NCI-H1105 (cell line): Measurements from ENCODE around the gene THAP3.

Source experiments
- DNase-seq: peaks from one replicate; lab custom pipeline; 2025; lab: John Stamatoyannopoulos, UW

THAP3 gene

DNA sequence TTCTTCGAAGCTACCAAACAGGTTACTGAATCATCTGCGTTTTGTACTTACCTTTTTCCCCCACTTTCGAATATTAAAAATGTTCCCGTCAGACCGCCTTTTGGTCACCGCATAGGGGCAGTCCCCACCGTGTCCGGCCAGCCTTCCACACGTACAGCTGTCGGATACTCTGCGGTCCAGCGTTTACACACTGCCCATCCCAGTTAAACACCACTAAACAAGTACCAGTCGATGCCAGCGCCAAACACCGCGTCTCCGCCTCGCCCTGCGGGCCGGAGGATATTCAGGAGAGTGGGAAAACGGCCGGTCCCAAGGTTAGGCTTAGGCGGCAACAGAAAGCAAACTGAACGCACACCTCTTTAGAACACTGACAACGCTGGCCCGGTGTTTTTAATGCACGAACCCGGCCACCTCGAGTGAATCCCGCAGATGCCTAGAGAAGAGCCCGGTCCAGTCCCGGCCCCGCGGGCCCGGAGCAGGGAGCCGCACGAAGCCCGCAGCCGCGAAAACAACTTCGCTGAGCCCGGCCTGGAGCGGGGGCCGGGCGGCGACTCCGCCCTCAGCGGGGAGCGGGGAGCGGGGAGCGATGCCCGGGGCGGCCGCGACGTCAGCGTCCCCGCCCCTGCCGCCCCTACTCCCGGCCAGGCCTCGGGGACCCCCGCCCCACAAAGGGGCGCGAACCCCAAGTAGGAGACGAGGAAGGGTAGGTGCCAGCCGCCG is 11.9 kb upstream of the THAP3 start:
- DNase-seq, result peak; percentile 67

DNA sequence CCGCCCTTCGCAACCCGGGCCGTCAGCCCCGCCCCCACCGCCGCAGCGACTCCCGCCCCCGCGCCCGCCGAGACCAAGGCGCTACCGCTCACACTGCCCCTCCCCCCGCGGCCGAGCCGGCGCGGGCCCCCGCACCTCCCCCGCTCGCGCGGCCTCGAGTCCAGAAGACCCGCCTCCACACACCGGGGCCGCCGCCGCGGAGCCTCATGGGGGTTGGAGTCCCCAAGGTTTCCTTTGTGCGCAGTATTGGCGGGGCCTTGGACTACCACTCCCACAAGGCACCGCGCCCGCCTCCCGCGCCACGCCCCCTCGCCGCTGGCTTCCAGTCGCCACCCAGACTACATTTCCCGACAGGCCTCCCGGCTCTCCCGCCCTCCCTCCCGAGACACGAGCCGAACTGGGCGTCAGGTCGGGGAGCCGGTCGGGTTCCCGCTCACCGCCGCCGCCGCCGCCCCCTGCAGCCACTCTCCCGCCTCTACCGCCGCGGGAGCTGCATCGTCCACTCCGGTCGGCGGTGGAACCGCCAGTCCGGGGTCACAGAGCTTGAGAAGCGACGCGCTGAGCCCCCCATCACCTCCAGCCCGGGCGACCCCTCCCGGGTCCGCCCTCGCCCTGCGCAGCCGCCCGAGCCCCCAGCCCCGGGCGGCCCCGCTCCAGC is 11.2 kb upstream of the THAP3 start, which contains the start of gene PHF13:
PHF13 (plus strand) TSS at position 371 of the 658 bp plus-strand sequence. CDS start 336 bp downstream, outside the sequence.
- peak; percentile 99 for DNase-seq

DNA sequence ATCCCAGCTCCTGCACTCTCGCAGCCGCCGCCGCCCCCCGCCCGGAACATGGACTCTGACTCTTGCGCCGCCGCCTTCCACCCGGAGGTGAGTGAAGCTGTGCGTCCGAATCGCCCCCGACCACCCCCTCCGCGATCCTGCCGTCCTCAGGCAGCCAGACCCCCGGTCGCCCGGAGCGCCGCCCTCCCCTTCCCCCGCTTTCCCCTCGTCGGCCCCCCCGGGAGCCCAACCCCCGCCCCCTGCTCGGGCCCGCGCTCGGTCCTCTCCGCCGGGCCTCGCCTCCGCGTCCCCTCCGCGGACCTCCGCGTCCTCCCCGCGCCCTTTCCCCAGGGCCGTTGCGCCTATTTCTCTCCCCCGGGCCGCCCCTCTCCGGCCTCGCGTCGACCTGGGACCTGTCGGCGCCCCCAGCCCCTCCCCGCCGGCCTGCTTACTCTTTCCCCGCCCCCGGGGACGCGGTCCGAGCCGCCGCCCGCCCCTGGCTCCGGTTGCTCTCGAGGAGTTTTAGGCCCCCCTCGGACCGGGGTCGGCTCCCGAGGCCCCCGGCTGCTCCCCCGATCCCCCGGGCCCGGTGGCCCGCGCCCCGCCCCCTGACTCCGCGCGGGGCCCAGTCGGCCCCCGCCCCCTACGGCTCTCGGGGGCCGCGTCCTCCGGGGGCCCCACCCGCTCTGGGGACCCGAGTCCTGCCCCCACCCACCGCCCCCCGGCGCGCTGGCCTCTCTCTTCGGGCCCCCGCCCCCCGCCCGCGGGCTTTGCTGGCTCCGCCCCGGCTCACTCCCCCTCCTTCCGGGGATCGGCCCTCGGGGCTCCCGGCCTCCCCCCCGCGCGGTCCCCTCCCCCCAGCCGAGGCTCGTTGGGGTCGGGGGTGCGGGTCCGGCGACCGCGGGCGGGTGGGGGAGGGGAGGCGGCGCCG is 10.4 kb upstream of the THAP3 start:
- DNase-seq, result no peak

DNA sequence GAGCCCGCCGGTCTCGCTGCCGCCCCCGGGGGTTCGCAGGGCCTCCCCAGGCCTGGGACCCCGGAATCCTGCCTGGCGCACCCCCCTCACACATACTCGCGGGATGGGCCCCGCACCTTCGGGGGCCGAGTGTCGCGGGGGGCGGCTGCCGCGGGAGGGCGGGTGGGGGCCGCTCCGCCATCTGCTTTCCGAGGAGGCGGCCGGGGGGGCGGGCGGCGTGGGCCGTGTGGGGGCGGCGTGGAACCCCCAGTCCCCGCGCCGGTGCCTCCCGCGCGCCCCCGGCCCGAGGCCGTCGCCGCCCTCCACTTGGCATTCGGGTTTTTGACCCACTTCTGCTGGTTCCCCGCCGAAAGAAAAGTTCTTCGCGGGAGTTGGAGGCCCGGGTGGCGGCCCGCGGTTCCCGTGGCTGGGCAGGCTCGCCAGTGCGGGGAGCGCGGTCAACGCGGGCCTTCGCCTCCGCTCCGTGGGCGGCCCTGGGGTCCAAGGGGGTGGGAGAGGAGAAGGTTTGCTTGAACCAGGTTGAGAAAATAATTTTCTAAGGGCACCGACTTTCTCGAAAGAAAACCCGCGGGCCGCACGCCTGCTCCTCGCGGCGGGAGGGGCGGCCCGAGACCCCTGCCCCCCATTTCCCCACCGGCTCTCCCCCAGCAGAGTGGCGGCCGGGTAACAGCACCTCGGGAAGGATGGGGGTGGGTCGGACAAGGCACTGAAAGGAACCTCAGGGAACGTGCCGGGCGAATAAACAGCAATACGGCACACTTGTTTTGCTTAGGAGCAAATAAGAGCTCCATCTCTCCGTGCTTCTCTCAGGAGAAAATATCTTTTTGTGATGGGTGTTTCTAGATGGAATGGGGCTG is 9.5 kb upstream of the THAP3 start:
- DNase-seq, result no peak

DNA sequence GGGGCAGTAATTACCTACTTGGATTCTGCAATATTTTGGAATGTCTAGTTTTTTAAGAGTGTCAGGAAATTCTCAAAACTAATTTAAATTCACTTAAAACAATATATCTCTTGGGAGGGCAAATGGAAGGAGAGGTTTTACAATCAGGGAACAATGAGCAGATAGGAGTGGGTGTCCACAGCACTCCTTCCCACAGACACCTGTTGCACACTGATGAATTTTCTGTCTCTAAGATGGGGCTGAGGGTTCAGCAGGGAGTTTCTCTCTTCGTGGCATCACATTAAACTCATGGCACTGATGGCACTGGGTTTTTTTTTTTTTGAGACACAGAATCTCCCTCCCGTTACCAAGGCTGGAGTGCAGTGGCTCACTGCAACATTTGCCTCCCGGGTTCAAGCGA is 5.6 kb upstream of the THAP3 start:
- DNase-seq, result no peak

DNA sequence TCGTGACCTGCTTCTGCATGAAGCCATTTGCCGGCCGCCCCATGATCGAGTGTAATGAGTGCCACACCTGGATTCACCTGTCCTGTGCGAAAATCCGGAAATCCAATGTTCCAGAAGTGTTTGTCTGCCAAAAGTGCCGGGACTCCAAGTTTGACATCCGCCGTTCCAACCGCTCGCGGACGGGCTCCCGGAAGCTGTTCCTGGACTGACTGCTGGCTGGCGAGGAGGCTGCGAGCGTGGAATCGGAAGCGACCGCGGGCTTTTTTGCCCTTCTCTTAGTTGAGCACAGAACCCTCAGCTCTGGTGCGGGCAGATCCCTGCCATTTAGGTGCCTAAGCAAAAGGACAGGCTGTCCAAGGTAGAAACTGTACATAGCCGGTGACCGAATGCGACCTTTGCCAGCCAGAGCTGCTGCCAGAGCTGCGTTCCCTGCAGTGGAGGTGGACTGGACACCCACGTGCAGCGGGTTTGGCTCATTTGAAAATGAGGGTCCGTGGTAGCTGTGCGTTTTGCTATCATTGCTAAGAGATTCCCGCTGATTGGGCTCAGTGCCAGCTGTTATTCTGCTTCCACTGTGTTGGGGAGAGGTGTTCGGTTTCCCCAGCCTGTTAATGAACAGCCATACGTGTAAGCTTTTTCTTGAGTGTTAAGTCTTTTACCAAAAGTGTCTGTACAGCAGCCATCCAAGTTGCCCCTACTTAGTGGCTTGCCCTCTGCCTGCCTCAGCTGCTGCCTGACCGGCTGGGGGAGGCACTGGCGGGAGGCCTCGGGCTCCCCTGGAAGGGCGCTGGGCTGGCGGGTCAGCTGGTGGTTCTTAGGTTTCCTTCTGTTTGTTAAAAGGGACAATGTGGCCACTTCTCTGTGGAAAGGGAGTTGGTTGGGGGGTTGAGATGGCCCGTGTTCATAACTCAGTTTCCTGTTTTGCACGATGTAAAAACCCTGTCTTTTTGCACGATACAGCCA is 3.0 kb upstream of the THAP3 start:
- DNase-seq, result no peak

DNA sequence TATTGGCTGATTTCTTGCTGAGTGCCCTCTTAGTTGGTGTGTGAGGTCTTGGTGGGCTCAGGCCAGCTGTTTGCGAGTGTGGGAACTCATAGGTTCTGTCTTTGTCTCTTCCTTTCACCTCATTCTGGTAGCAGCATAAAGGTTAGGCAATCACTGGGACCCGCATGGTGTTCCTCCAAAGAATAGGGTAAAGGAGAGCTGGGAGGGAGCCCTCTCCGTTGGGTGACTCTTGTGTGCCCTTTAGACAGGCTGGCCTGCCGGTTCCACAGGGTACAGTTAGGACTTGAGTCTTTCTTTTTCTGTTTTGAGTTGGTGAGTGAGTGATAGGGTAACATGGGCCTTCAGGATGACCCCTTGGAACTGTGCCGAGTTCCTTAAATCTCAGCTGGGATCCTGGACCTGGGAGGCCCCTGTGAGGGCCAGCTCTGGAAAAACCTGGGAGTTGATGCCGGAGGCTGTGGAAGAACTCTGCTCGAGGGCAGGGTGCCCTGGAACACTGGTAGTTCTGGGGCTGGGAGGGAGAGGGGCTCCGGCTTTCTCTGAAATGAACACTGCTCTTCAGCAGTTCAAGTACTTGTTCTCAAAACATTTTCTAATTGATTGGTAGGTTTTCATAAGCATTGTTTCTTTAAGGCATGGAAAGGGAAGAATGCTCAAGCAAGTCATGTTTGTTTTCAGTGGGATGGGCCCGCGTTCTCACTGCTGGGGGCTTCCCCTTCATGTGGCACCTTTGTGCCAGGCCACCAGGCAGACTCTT is 2.1 kb upstream of the THAP3 start:
- no peak for DNase-seq

DNA sequence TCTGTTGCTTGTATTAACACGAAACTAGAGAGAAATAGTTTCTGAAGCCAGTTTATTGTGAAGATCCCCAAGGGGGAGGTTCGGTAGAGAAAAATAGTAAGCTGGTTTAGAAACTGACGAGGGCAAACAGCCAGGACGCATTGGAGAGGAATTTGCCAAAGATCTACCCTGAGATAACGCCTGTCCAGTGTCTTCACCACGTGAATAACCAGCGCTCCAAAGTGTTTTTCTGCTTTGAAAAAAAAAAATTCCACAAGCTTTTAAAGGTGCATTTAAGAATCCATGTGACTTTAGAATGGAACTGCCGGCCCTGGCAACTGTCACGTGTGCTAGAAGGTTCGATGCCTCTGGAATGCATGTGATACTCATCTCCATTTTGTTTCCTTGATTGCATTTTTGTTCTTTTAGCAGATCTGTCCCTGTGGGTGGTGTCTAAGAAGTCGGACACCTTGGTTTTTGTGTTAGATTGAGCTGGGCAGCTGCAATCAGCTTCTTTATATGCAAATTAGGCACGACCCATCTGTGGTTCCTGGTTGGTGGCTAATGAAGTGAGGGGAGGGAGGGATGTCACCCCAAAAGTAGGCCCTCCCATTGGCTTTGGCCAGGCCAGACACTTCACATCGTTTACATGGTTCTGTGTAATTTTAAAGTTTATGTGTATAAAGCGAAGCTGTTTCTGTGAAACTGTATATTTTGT is 1.3 kb upstream of the THAP3 start:
- DNase-seq, result no peak

DNA sequence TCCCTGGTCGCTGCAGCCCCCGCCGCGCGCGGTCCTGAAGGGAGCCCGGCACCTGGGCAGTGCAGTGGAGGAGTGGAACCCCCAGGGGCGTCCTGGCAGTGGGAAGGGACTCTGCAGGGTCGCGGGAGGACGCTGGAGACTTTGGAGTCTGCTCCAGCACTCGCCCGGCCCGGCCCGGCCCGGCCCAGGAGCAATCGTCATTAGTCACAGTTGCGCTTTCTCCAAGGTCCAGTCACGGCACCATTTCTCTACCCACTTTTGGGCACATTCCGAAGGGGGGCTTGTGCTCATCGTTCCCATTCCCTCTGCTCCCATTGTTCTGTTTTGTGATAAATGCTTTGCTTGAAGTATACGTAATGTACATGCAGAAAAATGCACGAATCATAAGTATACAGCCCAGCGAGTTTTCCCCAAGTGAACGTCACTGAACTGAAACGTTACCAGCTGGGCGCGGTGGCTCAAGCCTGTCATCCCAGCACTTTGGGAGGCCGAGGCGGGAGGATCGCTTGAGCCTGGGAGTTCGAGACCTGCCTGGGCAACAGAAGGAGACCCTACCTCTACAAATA is 999 bp downstream of the THAP3 start:
- DNase-seq, result no peak

DNA sequence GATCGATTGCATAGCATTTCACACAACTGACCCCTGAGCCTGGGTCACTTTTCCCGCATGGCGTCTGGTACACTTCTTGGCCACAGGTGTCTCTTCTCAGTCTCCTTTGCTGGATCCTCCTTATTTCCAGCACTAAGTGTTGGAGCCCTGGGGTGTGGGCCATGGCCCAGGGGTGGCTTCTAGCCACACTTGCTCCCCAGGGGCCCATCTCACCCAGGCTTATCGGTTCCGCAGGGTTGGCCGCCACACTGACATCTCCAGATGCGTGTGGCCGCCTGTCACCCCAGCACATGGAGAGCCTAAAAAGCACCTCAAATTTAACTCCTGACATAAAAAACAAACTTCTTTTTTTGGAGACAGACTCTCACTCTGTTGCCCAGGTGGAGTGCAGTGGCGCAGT is 2.4 kb downstream of the THAP3 start:
- DNase-seq, result no peak

DNA sequence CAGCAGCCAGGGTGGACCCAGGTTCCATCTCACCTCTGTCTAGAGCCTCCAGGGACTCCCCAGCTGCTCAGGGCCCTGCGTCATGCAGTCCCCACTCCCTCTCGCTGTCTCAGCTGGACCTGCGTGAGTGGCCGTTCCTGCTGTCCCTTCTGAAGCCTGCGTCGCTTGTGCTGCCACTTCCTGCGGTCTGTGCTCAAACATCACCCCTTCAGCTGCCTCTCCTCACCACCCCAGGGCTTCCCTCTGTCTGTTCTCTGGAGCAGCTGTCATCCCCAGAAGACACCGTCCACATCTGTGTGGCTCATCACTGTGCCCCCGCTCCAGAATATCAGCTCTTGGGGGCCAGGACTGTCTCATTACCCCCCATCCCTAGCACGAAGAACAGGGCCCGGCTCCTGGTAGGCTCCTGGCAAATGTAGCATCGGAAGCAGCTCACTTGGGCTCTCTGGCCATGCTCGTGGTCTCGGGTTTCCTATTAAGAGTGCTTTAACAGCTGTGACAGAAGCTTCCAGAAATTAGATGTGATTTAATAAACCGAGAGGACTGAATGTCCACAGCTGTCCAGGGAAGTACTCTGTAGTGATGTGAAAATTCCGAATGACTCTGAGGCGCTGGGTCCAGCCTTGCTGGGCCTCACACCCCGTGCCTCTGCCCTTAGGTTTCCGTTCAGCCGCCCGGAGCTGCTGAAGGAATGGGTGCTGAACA is 3.3 kb downstream of the THAP3 start:
- DNase-seq, result no peak

DNA sequence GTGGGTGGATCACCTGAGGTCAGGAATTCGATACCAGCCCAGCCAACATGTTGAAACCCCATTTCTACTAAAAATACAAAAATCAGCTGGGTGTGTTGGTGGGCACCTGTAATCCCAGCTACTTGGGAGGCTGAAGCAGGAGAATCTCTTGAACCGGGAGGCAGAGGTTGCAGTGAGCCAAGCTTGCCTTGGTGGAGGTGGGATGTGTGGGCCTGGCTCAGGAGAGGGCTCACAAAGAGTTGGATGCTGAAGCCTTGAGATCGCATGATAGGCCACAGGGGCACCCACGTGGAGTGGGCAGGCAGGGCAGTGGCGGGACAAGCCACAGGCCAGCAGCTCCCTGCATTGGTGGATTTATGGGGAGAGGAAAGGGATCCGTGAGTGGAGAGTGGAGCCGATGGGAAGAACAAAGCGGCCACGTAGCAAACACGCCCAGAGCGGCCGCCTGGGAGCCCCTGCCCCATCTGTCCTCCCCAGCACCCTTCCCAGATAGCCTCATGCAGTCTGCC is 4.4 kb downstream of the THAP3 start:
- no peak for DNase-seq

DNA sequence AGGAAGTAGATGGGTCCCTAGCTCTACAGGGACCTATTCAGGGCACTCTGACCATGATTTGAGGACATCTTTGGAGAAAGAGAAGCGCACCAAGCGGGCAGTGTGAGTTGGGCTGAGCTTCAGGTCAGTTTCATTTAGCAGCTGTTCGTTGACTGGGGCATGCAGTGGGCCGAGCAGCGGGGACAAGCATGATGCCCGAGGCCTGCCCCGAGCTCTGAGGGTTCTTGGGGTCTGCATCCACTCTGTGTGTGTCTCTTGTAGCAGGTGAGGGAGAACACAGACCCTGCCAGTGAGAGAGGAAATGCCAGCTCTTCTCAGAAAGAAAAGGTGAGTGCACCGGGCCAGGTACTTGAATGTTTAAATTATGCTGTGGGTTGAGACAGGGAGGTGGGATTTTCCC is 5.4 kb downstream of the THAP3 start:
- no peak for DNase-seq

DNA sequence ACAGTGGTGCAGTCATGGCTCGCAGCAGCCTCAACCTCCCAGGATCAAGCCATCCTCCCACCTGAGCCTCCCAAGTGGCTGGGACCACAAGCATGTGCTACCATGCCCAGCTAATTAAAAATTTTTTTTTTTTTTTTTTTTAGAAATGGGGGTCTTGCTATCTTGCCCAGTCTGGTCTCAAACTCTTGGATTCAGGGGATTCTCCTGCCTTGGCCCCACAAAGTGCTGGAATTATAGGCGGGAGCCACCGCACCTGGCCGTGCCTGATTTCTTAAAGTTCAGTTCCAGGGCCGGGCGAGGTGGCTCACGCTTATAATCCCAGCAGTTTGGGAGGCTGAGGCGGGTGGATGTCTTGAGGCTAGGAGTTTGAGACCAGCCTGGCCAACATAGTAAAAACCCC is 6.4 kb downstream of the THAP3 start:
- no peak for DNase-seq

DNA sequence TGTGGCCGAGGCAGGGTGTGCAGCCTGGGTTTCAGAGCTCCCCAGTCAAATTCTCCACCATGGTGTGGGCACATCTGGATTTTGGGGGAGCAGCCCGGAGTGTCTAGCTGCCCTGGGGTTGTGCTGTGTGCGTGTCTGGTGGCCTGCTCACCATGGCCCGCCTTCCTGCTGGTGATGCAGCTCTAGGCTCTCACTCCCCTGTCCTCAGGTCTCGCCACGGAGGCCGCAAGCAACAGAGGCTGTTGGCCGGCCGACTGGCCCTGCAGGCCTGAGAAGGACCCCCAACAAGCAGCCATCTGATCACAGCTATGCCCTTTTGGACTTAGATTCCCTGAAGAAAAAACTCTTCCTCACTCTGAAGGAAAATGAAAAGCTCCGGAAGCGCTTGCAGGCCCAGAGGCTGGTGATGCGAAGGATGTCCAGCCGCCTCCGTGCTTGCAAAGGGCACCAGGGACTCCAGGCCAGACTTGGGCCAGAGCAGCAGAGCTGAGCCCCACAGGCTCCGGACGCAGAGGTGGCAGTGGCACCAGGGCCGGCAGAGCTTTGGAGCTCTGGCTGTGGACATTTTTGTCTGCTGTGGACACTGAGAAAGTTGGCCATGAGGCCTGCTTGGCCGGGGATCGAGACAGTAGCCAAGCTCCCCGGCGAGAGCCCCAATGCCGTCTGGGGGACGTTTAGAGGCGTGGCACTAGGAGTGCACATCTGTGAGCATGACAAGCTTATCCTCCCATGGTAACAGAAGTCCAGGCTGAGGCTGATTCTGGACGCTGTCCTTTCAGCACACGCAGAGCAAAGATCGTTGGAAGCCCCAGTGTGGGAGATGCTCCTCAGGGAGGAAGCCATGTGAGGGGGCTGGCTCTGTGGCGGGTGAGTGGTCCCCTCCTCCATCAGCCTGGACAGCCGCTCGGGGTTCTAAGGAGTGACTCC is 8.2 kb downstream of the THAP3 start:
- no peak for DNase-seq

DNA sequence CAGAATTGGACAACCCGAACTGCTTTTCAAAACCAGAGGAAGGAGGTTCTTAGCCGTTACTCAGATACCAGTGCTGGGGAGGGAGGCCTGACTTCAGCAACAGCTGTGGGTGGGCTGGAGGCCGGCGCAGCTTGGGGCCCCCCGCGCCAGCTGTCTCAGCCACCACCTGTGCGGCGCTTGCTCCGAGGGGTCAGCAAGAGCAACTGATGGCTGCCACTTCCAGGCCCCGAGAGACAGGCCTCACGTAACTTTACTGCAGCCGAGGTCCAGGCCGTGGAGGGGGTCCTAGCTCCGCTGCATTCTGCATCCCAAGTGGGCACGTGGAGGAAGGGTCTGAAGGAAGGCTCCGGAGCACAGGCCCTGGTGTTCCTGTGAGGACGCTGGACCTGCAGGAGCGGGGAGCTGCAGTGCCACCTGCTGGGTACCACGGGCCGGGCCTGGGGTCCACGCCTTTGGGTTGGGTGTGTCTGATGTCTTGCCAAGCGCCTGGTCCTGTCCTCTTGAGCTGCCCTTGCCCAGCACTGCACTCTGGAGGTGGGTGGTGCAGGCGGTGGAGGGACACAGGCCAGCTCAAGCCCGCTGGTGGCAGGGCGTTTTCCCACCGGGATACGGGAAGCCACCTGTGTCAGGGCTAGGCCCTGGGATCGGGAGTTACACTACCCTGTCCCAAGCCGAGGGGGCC is 9.8 kb downstream of the THAP3 start:
- peak; percentile 13 for DNase-seq
